Measurements from ENCODE around the gene SERPINA1. TPM values are rescaled to one million over a fixed set of nuclear protein-coding genes. Genes with fewer than 3 reads are reported as not detected.

The SERPINA1 gene
- total and polyA plus RNA-seq, 2 of the 13 experiments (the other 11 are each of a cell fraction or from before 2014, with no cell fraction given): 3,266 to 11,015 TPM

GRCh38 chr14:94342334-94342934 lies 46.0 kb downstream of the SERPINA1 start:
- H3K4me2 ChIP-seq (ENCODE audit: low read depth, low read length): peak overlapping the region; percentile 13; the same call in 1 of the 2 replicates
- no peaks in the 10 kb centered on the region; a peak in 1 of 5 replicates for H3K27me3 ChIP-seq (ENCODE audit: control insufficient read depth in 1 of 2, insufficient read depth in 2 of 2, low read length in 2 of 2)
- POLR2A ChIA-PET: interaction anchor here (0.7 to 3.3 kb wide), 11 partner anchors 8 to 54 kb away, joined by 3 to 13 read pairs (median 3); partner anchors contain the start of genes SERPINA1, SERPINA10 and SERPINA6
- no peaks in the 10 kb centered on the region for H3K36me3 ChIP-seq (replicated peaks in 1 of 2; ENCODE audit: control insufficient read depth in 1 of 2, insufficient read depth in 2 of 2, low read length in 2 of 2)
- in situ Hi-C loops (cut with HindIII; ENCODE audit: extremely low pct_ligation_motif_present, low pct_unique_long_range_greater_than_20kb) (no loop called here), intact Hi-C loops (cut with micrococcal nuclease; ENCODE audit: unreplicated experiment) (no loop called here)
- no peak overlapping the region for H2AFZ ChIP-seq (ENCODE audit: low read length)
- H3K79me2 ChIP-seq (ENCODE audit: insufficient read depth, low read length): no peaks in the 10 kb centered on the region
- no peak overlapping the region for H3K4me3 ChIP-seq (replicated peaks in 1 of 3; ENCODE audit: insufficient read depth in 1 of 3, low read depth in 2 of 3, low read length in 3 of 3)
- CTCF ChIA-PET (ENCODE audit: low intra/inter-chr PET ratio, low total read pairs): no interaction called here
- H3K27ac ChIP-seq (ENCODE audit: extremely low read length, insufficient read depth, low read length): no peak overlapping the region
- H3K9me3 ChIP-seq (ENCODE audit: low read length): no peaks in the 10 kb centered on the region
- ATAC-seq (peak; percentile 25; the same call in 2 of the 3 replicates), FAIRE-seq (no peak), DNase-seq (ENCODE audit: low spot score) (peak; percentile 82)
- no TSS peak for BruUV-seq (replicated peaks)
- 50% methylated on average over 2 of the region's 2 CpGs for WGBS (ENCODE audit: low lambda C conversion rate)
- no peaks in the 10 kb centered on the region for H4K20me1 ChIP-seq (ENCODE audit: insufficient read depth, low read length)
- H3K4me1 ChIP-seq (ENCODE audit: insufficient read depth, low read length): peaks cover 96% of the 10 kb centered on the region
- no peak overlapping the region for H3K9ac ChIP-seq (ENCODE audit: insufficient read depth, low read depth, low read length)
- TF ChIP-seq NFYC (CRISPR knock-in tag; IDR thresholded peaks at IDR 0.05) (no peak), TOE1 (CRISPR knock-in tag; IDR thresholded peaks at IDR 0.05) (no peak), RFX3 (CRISPR knock-in tag; IDR thresholded peaks at IDR 0.05) (no peak), ZNF879 (CRISPR knock-in tag; IDR thresholded peaks at IDR 0.05) (no peak), ZFP37 (CRISPR knock-in tag; IDR thresholded peaks at IDR 0.05; ENCODE audit: borderline replicate concordance) (no peak), CREM (IDR thresholded peaks at IDR 0.05) (no peak), CREM (CRISPR knock-in tag; IDR thresholded peaks at IDR 0.05) (no peak), KDM2A (CRISPR knock-in tag; IDR thresholded peaks at IDR 0.05; ENCODE audit: borderline replicate concordance, low read depth) (no peak), ZGPAT (CRISPR knock-in tag; IDR thresholded peaks at IDR 0.05) (peak; percentile 24; the same call in 1 of the 2 replicates), HOXD1 (CRISPR knock-in tag; IDR thresholded peaks at IDR 0.05) (no peak), ZBTB44 (CRISPR knock-in tag; IDR thresholded peaks at IDR 0.05) (no peak), ZNF17 (CRISPR knock-in tag; IDR thresholded peaks at IDR 0.05) (no peak), CENPT (CRISPR knock-in tag; IDR thresholded peaks at IDR 0.05; ENCODE audit: low read depth) (no peak), RXRA (CRISPR knock-in tag; IDR thresholded peaks at IDR 0.05) (no peak), ZNF468 (CRISPR knock-in tag; IDR thresholded peaks at IDR 0.05) (no peak), HOXA7 (CRISPR knock-in tag; IDR thresholded peaks at IDR 0.05) (no peak)
- TF ChIP-seq, protein P1, sequence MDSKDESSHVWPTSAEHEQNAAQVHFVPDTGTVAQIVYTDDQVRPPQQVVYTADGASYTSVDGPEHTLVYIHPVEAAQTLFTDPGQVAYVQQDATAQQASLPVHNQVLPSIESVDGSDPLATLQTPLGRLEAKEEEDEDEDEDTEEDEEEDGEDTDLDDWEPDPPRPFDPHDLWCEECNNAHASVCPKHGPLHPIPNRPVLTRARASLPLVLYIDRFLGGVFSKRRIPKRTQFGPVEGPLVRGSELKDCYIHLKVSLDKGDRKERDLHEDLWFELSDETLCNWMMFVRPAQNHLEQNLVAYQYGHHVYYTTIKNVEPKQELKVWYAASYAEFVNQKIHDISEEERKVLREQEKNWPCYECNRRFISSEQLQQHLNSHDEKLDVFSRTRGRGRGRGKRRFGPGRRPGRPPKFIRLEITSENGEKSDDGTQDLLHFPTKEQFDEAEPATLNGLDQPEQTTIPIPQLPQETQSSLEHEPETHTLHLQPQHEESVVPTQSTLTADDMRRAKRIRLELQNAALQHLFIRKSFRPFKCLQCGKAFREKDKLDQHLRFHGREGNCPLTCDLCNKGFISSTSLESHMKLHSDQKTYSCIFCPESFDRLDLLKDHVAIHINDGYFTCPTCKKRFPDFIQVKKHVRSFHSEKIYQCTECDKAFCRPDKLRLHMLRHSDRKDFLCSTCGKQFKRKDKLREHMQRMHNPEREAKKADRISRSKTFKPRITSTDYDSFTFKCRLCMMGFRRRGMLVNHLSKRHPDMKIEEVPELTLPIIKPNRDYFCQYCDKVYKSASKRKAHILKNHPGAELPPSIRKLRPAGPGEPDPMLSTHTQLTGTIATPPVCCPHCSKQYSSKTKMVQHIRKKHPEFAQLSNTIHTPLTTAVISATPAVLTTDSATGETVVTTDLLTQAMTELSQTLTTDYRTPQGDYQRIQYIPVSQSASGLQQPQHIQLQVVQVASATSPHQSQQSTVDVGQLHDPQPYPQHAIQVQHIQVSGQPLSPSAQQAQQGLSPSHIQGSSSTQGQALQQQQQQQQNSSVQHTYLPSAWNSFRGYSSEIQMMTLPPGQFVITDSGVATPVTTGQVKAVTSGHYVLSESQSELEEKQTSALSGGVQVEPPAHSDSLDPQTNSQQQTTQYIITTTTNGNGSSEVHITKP (CRISPR knock-in tag; IDR thresholded peaks at IDR 0.05; ENCODE audit: low read depth): no peak
